ENCODE measurements around the gene THTPA. TPM values are rescaled to one million over a fixed set of nuclear protein-coding genes. Genes with fewer than 3 reads are reported as not detected.

THTPA gene
- polyA plus RNA-seq (ENCODE audit: insufficient read length) = 12.8 TPM

- DNase-seq (ENCODE audit: low read depth) = no peak
These were observed at the start of gene THTPA for GRCh38 chr14:23555882-23556699. TSS of gene THTPA (plus strand) at chr14:23556271. CDS start at chr14:23556758, 487 bp downstream.

GRCh38 chr14:23512156-23512555 is 43.9 kb upstream of the THTPA start:
- no peak for DNase-seq (ENCODE audit: low read depth)

DNA sequence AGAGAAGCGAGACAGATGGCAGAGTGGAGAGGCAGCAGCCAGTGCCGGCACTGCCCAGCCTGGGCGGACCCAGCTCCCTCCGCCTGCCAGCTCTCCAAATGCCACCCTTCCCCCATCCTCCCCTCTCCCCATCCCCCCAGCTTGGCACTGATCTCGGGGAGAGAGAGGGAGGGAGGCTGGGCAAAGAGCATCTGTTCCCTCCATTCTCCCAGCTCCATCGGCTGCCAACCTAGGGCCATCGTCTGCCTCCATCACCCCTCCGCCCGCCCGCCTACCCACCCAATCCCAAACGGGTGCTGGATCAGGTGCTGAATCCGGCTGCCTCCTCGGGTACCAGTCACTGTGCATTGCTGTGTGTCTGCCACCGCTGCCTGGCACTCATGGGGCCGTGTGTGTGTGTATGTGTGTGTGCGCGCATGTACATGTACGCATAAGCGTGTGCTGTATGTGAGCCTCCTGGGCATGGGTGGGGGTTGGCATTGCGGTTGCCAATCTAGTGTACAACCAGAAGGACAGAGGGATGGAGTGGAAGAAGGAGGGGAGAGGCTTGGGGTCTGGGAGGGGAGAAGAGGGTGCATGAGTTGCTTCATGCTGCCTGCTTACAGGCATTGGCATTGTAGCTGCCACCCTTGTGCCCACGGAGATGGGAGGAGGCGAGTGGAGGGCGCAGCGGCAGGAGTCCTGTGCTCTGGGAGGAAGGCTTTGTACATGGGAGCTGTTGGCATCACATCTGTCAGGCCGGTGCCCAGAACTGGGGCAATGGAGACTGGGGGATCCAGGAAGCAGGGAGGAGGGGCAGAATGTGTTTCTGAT is 42.9 kb upstream of the THTPA start:
- no peak for DNase-seq (ENCODE audit: low read depth)

DNA sequence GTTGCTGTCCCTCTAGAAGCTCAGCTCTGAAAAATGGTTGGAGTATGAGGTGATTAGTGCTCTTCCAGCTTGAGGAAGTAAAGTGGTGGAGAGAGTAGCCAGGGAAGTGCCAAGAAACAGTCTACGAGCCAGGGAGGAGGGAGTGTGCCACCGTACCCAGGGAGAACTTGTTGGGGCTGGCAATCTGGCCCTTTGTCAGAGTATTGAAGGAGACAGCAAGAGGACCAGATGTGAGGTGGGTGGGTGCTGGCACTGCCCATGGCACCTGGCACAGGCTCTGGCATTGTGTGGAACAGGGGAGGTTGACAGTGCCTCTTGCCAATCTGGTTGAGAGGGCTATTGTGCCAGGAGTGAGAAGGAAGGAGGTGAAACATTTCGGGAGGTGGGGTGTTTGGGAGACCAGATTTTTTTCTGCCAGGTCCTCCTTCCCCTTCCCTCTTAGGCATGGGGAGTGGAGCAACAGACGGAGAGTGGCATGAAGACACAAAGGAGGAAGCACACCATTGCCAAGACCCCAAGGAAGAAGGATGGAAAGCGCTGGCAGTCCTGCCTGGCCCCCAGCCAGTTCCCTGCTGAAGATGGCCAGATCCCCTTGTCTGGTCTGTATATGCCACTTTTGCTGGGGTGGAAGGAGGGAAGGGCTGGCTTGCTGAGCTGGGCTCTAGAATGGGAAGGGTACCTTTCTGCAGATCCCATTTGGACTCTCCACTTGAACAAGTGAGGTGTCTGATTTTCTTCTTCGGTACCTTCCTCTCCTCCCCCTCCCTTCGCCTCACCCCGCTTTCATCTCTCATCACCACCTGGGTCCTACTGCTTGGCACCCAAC is 42.0 kb upstream of the THTPA start:
- no peak for DNase-seq (ENCODE audit: low read depth)

DNA sequence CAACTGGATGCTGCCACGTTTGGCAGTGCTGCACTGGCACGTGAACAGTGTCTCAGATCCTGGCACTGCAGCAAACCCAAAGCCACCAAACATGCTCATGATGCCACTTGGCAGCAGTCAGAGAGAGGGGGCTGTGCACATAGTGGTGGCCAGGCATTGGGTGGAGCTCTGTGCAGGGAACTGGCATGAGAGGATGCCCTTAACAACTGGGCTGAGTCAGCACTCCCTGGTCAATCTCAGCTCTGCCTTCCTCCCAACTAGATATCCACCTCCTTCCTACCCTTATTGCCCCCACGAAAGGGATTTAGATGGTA is 41.5 kb upstream of the THTPA start:
- no peak for DNase-seq (ENCODE audit: low read depth)

- DNase-seq (ENCODE audit: low read depth) = no peak
These were observed 38.3 kb upstream of the THTPA start for GRCh38 chr14:23517650-23518326.

DNA sequence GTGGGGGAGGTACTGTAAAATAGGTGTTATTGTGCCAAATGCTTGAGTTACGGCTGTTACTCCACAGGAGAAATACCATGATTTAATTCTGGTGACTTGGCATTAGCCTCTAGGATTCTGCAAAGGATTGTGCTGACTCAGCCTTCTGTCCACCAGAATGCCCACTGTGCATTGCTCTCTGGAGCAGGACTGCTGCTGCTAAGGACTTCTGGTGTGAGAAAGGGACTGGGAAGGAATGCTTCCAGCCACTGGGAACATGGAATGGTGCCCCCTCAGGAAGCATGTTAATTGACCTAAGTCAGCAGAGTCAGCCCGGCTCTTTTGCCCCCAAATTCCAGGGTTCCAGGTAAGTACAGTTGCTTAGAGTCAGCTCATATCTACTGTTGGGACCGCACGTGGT is 37.4 kb upstream of the THTPA start:
- no peak for DNase-seq (ENCODE audit: low read depth)

DNA sequence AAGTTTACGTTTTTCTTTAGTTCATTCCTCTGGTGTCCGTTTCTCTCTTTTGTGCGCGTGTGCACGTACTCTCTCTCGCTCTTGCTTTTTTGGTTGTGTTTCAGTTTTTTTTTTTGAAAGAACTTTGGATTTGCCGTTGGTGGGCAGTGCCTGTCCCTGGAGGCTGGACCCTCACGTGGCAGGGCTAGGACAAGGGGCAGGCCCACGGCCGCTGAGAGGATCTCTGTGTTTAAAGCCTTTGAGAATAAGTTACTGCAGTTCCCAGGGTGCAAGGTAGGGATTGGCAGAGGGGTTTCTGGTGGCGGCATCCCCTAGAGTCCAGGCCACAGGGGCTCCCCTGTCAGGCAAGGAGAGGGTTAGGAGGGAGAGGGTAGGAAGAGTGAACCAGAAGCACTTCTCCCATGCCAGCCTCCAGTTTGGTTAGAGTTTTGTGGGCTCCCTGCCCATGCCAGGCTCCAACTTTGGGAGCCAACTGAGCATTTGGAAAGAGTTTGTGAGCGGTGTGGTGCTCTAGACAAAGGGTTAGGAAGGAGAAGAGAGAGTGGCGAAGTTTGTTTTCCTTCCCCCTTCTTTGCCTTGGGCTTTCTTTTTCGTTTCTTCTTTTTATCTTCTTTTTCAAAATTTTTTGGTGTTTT is 35.1 kb upstream of the THTPA start:
- DNase-seq (ENCODE audit: low read depth) = no peak

DNA sequence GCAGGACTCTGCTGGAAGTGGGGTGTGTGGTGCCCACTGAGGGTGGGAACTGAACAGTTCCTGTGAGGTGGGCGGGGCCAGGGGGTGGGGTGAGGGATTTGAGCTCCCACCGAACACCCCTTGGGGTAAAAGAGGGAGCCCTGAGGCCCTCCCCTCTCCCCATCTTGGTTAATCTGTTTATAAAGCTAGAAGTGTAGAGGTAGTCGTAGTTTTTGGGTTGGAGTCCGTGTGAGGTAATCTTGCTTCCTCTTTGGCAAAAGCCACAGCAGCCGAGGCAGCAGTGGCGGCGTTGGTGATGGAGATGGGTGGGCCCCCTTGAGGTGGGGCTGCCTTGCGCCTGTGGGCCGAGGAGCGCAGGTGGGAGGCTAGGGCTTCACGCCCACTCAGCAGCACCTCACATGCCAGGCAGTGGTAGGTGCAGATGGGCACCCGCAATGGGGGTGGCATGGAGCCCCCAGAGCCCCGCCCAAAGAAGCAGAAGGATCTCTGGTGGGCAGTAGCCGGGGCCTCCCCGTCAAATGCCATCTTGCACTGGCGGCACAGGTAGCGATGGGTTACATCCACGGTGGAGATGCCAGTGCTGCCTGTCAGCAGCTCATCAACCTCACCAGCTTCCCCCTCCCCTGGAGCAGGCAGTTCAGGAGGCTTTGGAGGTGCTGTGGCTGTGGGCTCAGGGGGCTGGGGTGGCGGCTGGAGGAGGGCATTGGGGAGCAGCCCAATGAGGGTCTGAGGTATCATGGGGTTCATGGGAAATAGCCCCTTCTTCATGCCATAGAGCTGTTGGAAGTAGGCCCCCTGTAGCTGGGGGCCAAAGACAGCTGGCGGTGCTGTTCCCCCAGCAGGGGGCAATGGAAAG is 34.1 kb upstream of the THTPA start:
- no peak for DNase-seq (ENCODE audit: low read depth)

- no peak for DNase-seq (ENCODE audit: low read depth)
These were observed 33.4 kb upstream of the THTPA start for GRCh38 chr14:23522643-23523198.

- DNase-seq (ENCODE audit: low read depth) = no peak
These were observed 32.6 kb upstream of the THTPA start for GRCh38 chr14:23523229-23524016.

DNA sequence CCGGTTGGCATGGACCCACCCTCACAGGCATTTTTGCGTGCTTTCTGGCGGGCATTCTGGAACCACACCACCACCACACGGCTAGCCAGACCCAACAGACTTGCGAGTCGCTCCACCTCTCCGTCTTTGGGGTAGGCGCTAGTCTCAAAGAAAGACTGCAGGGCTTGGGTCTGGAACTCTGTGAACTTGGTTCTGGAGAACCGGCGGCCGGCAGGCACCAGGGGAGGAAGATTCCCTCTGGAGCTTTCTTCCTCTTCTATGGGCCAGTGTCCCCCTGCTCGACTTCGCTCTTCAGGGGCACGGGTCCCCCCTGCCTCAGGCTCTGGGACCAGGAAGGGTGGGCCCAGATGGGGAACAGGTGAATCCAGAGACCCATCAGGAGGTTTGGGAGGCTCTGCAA is 31.1 kb upstream of the THTPA start:
- no peak for DNase-seq (ENCODE audit: low read depth)

GRCh38 chr14:23525611-23526010 is 30.5 kb upstream of the THTPA start:
- DNase-seq (ENCODE audit: low read depth) = no peak

DNA sequence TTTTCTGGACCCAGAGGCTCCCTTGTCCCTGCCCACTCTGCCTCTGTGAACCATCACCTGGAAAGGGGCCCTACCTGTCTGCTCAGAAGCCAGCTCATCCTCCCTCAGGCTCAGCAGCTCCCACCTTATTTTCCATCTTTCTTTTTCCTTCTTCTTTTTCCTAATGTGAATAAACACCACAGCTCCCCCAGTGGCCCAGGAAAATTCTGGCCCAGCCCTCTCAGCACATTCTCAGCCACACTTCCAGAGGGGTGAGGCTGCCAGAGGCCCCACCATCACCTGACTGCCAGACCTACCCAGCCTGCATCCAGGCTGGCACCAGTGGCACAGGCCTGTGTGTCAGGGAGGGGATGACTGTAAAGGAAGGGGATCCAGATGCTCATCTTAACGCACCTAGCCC is 27.5 kb upstream of the THTPA start:
- no peak for DNase-seq (ENCODE audit: low read depth)

- no peak for DNase-seq (ENCODE audit: low read depth)
These were observed 27.1 kb upstream of the THTPA start for GRCh38 chr14:23529016-23529415.

GRCh38 chr14:23530375-23531055 is 25.6 kb upstream of the THTPA start:
- DNase-seq (ENCODE audit: low read depth) = no peak

GRCh38 chr14:23531391-23531790 is 24.7 kb upstream of the THTPA start:
- no peak for DNase-seq (ENCODE audit: low read depth)

- DNase-seq (ENCODE audit: low read depth) = no peak
These were observed 23.4 kb upstream of the THTPA start for GRCh38 chr14:23532658-23533057.

Measured in forelimb muscle (tissue), 1 donor.